Right lobe of liver (tissue), 6 donors: ENCODE data around the gene BCR. TPM values are rescaled to one million over a fixed set of nuclear protein-coding genes. Genes with fewer than 3 reads are reported as not detected.

ENCODE experiments used
- ATAC-seq, 4 donors: fragments of 200-7000 bp; cut with Tn5 transposase; one replicate each; pipeline ENCODE4 v1.9.1; 2020; ENCODE audit warnings: mild to moderate bottlenecking in 4 of 4, moderate library complexity in 4 of 4
- DNase-seq, 3 donors: peaks; one replicate each; pipeline ENCODE4 v3.0.0-alpha.2; 2020
- H3K27ac ChIP-seq, 3 donors: fragments of 200-600 bp; one replicate each; pipeline ENCODE4 v1.8.0; 2022
- H3K27me3 ChIP-seq, 2 donors: fragments of 200-600 bp; one replicate each; pipeline ENCODE4 v1.8.0; 2022
- H3K36me3 ChIP-seq, 4 donors: fragments of 200-600 bp; sonication (generic) in 1 of 4; one replicate each; pipeline versions ENCODE4 v1.5.1 to v1.8.0; 2017 to 2022; ENCODE audit warnings: control low read depth in 1 of 4
- H3K4me1 ChIP-seq, 4 donors: fragments of 200-600 bp; sonication (generic) in 1 of 4; one replicate each; pipeline versions ENCODE4 v1.5.1 to v1.8.0; 2017 to 2022; ENCODE audit warnings: control low read depth in 1 of 4
- H3K4me3 ChIP-seq, 3 donors: fragments of 200-600 bp; one replicate each; pipeline ENCODE4 v1.8.0; 2022
- H3K9me3 ChIP-seq, 4 donors: fragments of 200-600 bp; sonication (generic) in 1 of 4; one replicate each; pipeline versions ENCODE4 v1.5.1 to v1.8.0; 2017 to 2022; ENCODE audit warnings: control low read depth in 1 of 4
- CTCF ChIP-seq, 4 donors: fragments of 200-600 bp in 3 of 4; fragments of 450-650 bp in 1 of 4; IDR thresholded peaks; one replicate each; pipeline versions ENCODE4 v1.5.1 to v1.8.0; 2016 to 2022; ENCODE audit warnings: antibody characterized with exemption in 4 of 4, mild to moderate bottlenecking in 2 of 4
- POLR2A ChIP-seq: fragments of 450-650 bp; IDR thresholded peaks from one replicate; pipeline ENCODE4 v1.6.1; 2017; ENCODE audit warnings: antibody characterized with exemption, mild to moderate bottlenecking
- WGBS: methylation state at CpG from one replicate; pipeline ENCODE4 v1.1.6; 2018; ENCODE audit warnings: low coverage, low lambda C conversion rate; ENCODE audit not compliant: insufficient coverage; ENCODE audit errors: missing lambda C conversion rate; 5-methylcytosine and 5-hydroxymethylcytosine counted together
- intact Hi-C, 2 donors: fragments of 100-400 bp; cut with DNase I; formaldehyde crosslinking; loops; one replicate each; pipeline versions ENCODE4 v1.11.2 to v1.14.1; 2022
- total RNA-seq, 6 experiments: library from RNA; depleted of rRNA in 2 of 6; stranded (reverse); fragments of >200 nt in 2 of 6; fragmentation: NEBNext Ultra II Directional in 3 of 6; extraction: Animal tissue kit (Norgen Biotek cat#: 25700) in 3 of 6; gene quantifications; one replicate each; pipeline versions ENCODE4 v1.1.0 to v1.2.4, GENCODE V29; 2016 to 2023
- donor health status: DM: no; HTN: yes; CAD: no.
- donor health status: DM: no; HTN: no; CAD: no.
- donor health status: DM: no; HTN: no; CAD: no.
- donor health status: DM: no; HTN: yes; CAD: no.
- donor health status: DM: no; HTN: yes; CAD: no.

Gene BCR
- total RNA-seq, 6 experiments from 2014 or later = 22.7 to 28.8 (median 24.3) TPM

GRCh38 chr22:23190526-23190925, 10.2 kb downstream of the BCR start:
- 89% methylated on average over 9 of the region's 9 CpGs for WGBS
- Histone ChIP-seq H3K27ac (no peak overlapping the region), H3K9me3 (no peaks in the 10 kb centered on the region), H3K27me3 (no peaks in the 10 kb centered on the region), H3K4me3 (no peak overlapping the region), H3K36me3 (no peaks in the 10 kb centered on the region), H3K4me1 (peaks cover 0 to 15% (median 0%) of the 10 kb centered on the region in 4 donors)
- TF ChIP-seq CTCF (IDR thresholded peaks at IDR 0.05) (no peak), POLR2A (no peak)
- intact Hi-C loops = no loop called here
- no peak for DNase-seq
- ATAC-seq = no peak

GRCh38 chr22:23192133-23192532, 11.8 kb downstream of the BCR start:
- no peak overlapping the region for H3K27ac ChIP-seq
- intact Hi-C loops = no loop called here
- no peak for ATAC-seq

GRCh38 chr22:23192558-23192957, 12.2 kb downstream of the BCR start:
- intact Hi-C loops = no loop called here
- TF ChIP-seq CTCF (IDR thresholded peaks at IDR 0.05) (no peak), POLR2A (no peak)
- Histone ChIP-seq H3K27me3 (no peaks in the 10 kb centered on the region), H3K4me1 (no peaks in the 10 kb centered on the region), H3K9me3 (no peaks in the 10 kb centered on the region), H3K4me3 (no peak overlapping the region), H3K36me3 (no peaks in the 10 kb centered on the region), H3K27ac (no peak overlapping the region)
- DNase-seq (no peak), ATAC-seq (no peak)
- 89% methylated on average over 1 of the region's 4 CpGs for WGBS

More at GRCh38 chr22:23192133-23192532, 11.8 kb downstream of the BCR start:
- TF ChIP-seq CTCF (IDR thresholded peaks at IDR 0.05) (no peak), POLR2A (no peak)
- 100% methylated on average over 1 of the region's 5 CpGs for WGBS
- DNase-seq = no peak
- no peak overlapping the region for H3K4me3 ChIP-seq
- peaks cover 0 to 3% (median 0%) of the 10 kb centered on the region in 4 donors for H3K4me1 ChIP-seq
- H3K9me3 ChIP-seq = no peaks in the 10 kb centered on the region
- H3K36me3 ChIP-seq = no peaks in the 10 kb centered on the region
- no peaks in the 10 kb centered on the region for H3K27me3 ChIP-seq

GRCh38 chr22:23193196-23193827, 13.0 kb downstream of the BCR start:
- 71% methylated on average over 4 of the region's 5 CpGs for WGBS
- no peaks in the 10 kb centered on the region for H3K27me3 ChIP-seq
- DNase-seq (no peak), ATAC-seq (no peak)
- no peaks in the 10 kb centered on the region for H3K9me3 ChIP-seq
- intact Hi-C loops = no loop called here
- H3K27ac ChIP-seq = no peak overlapping the region
- TF ChIP-seq CTCF (IDR thresholded peaks at IDR 0.05) = no peak
- no peak for TF ChIP-seq POLR2A
- no peak overlapping the region for H3K4me3 ChIP-seq
- H3K4me1 ChIP-seq = no peaks in the 10 kb centered on the region
- no peaks in the 10 kb centered on the region for H3K36me3 ChIP-seq
